NCI-H1436 treated with DMSO at 0.1 percent for 48 hours (cell line): Measurements from ENCODE around the gene LCTL.

ENCODE experiments used
- DNase-seq: peaks from one replicate; lab custom pipeline; 2025; lab: John Stamatoyannopoulos, UW

Gene LCTL

GRCh38 chr15:66565741-66566144, at the start of gene LCTL:
Gene LCTL, minus strand, starts transcription at chr15:66565998. Its CDS starts 633 bp downstream, at chr15:66565365.
- no peak for DNase-seq

GRCh38 chr15:66614951-66615760, 49.4 kb upstream of the LCTL start:
- DNase-seq = no peak

DNA sequence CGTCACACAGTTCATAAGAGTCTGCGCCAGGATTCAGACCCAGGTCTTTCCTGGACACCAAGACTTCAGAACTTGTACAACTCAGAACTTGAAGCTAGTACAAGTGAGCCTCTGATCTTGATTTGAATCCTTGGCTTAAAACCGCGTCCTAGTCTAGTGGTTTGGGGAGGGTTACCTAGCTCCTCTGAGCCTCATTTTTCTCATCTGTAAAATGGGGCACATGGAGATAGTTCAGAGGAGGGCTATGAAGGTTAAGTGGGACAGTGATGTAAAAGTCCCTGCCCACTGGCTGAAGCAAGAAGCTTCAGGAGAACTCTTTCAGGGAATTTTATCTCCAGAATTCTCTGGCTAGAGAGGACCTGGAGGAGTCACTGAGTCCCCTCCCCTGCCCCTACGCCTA, 48.7 kb upstream of the LCTL start:
- DNase-seq = no peak

DNA sequence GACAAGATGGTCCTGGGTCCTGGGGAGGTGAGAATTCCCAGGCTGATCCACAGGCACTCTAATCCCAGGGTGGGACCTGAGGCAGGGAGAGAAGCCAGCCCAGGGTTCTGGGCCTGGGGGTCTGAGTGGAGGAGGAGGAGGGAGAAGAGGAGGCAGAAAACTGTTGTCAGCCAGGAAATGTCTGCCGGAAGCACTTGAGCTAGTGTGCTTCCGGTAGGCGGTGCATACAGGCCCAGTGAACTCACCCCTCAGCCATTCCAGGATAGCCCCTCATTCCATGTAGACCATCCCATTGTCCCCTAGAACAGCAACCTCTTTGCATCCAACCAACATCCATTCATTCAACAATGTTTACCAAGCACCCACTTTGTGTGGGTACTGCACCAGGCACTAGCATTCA, 47.9 kb upstream of the LCTL start:
- DNase-seq = no peak

- no peak for DNase-seq
Observed at GRCh38 chr15:66611257-66612053, 45.7 kb upstream of the LCTL start.

DNA sequence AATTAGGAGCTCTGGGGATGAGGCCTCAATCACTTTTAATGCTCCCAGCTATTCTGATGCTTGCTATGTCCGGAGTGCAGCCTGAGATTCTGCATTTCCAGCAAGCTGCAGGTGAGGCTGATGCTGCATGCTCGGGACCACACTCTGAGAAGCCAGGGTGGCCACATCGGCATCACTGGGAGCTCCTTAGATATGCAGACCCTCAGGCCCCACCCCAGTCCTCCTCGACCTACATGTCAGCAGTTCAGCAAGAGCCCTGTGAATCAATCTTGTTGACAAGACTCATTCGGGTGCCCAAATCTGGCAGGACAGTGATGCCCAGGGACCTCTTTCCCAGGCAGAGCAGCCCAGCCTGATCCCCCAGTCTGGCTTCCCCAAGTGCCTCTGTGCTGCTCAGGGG, 44.1 kb upstream of the LCTL start:
- DNase-seq = no peak

- DNase-seq = no peak
Observed at GRCh38 chr15:66608881-66609280, 43.1 kb upstream of the LCTL start.

DNA sequence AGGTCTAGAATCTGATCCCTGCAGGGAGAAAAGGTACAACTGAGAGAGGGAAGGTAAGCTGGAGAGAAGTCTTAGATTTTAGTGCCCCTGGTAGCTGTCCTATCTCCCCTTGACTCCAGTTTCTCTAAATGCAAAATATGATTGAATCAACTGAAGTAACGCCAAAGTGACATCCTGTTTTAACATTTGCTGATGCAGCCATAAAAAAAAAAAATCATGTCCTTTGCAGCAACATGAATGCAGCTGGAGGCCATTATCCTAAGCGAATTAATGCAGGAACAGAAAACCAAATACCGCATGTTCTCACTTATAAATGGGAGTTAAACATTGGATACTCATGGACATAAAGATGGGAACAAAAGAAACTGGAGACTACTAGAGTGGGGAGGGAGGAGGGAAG, 42.4 kb upstream of the LCTL start:
- DNase-seq = no peak

GRCh38 chr15:66603301-66604179, 37.7 kb upstream of the LCTL start:
- DNase-seq = no peak

DNA sequence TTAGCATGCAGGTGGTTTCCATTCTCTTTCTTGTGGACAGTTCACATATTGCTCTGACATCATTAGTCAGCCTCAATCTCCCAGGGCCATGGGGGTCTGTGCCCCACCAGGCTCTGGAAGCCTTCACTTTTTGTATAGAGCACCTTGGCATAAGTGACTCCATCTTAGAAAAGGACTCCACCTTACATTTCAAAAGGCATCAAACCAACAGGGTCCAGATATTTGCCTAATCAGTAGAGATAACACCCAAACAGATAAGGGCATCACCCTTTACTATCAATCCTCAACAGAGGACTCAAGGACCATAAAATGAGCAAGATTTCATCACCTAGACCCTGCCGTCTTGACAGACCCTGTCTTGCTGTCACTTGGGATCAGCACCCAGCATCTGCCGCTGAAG, 35.7 kb upstream of the LCTL start:
- DNase-seq = no peak

DNA sequence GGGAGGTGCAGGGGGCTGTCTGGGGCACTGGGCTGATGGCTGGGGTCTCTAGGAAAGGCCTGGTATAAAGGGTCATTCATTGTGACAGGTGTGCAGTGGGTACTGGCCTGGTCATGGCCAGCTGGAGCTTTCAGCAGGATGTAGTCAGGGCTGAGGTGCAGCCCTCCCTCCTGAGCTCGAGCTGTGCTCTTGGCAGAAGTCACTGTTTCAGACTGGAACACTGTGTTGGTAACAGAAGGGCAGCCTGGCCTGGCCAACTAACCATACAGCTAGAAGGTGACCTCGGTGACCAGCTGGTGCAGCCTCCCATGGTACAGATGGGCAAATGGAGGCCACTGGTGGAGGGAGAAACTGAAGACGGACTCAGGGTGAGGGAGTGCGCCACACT, 34.4 kb upstream of the LCTL start:
- DNase-seq = no peak

GRCh38 chr15:66599536-66600239, 33.9 kb upstream of the LCTL start:
- no peak for DNase-seq

DNA sequence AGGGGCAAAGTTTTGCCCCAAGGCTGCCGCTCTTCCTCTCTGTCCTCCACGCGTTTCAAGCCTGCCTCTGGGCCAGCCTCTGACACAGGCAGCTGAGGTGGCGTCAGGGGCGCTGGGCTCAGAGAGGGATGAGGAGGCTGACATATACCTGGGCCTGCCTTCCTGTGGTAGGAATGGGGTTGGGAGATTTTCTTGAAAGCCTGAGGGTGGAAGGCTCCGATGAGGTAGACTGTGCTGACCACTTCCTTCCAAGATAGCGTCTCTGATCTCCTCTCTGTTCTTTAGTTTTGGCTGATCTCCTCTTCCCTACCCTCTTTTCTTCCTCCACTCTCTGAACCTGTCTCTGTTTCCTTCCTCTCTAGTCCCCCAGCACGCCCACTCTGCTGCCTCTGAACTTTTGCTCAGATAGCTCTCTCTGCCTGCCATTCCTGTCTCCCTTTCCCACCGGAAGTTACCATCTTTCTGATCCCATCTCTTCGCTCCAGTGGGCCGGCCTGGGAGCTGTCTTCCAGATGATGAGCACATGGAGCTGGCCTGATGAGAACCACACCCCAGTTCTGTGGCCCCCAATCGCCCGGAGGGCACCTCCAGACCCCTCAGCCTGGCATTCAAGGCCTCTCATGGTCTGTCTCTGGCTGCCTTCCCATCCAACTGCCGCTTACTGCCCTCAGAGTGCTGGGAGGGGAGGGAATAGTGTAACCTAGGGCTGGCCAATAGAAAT, 32.5 kb upstream of the LCTL start:
- DNase-seq = no peak

- no peak for DNase-seq
Observed at GRCh38 chr15:66595931-66596545, 30.2 kb upstream of the LCTL start.

GRCh38 chr15:66595332-66595731, 29.5 kb upstream of the LCTL start:
- DNase-seq = no peak

- DNase-seq = no peak
Observed at GRCh38 chr15:66594836-66595235, 29.0 kb upstream of the LCTL start.

DNA sequence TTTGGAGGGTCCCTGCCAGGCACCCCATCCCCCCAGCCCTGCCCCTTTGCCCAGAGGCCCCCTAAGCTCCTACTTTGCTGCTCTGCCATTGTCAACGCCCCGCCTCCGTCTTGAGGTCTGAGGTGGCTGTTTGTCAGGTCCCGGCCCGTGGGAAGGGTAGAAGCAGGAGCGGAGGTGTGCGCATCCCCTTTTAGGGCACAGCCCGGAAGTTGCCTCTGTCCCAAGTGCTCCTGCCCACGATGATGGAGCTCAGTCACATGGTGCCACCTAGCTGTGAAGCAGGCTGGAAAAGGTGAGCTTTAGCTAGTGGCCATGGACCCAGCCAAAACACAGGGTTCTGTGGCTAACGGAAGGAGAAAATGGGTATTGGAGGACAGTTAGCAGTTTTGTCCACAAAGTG, 28.5 kb upstream of the LCTL start:
- no peak for DNase-seq

- DNase-seq = no peak
Observed at GRCh38 chr15:66593219-66593780, 27.5 kb upstream of the LCTL start.

DNA sequence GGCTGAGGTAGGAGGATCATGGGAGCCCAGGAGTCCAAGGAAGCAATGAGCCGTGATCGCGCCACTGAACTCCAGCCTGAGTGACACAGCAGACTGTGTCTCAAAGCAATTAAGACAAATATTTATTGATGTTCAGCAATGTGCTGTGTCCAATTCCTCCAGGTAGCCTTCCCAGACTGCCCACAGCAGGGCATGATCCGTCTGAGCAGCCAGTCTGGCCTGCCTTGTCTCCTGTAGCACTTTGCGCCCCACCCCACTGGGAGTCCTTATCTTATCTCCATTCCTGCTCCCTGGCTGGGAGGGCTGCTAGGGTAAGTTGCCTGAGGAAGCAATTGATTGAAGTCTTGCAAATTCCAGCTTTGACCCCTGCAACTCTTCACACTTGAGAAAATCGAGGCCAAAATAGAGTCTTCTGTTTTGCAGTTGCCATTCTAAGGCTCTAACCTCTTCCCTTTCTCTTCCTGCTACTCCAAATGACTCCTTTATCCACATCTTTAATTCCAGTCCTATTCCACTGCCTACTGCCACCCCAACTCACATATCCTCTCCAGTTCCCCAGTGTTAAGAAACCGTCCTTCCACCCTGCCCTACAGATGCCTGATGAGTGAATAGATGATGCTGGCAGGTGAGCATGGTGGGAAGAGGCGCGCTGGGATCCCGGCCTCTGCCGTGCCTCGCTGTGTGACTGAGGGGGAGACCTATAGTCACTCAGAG, 26.9 kb upstream of the LCTL start:
- DNase-seq = no peak
